ENCODE measurements around the gene METTL17.

- TF ChIP-seq EZH2 (IDR thresholded peaks at IDR 0.05; ENCODE audit: borderline replicate concordance, insufficient read depth, low read length, poor library complexity, severe bottlenecking) (no peak), CTCF (IDR thresholded peaks at IDR 0.05; ENCODE audit: poor library complexity, severe bottlenecking) (no peak), EP300 (conservative IDR thresholded peaks at IDR 0.05; ENCODE audit: poor library complexity, severe bottlenecking) (no peak), RAD21 (conservative IDR thresholded peaks at IDR 0.05) (no peak), TAF1 (IDR thresholded peaks at IDR 0.05; ENCODE audit: low read depth) (no peak), MXI1 (conservative IDR thresholded peaks at IDR 0.05; ENCODE audit: poor library complexity, severe bottlenecking) (no peak)
Measured at GRCh38 chr14:21023174-21023573, 33.4 kb downstream of the METTL17 start.

Data from neural cell (in vitro differentiated cells).